KG1 (cell line): Measurements from ENCODE around the gene SLC27A4.

Experiments
- DNase-seq: peaks from one replicate; lab custom pipeline; 2025; lab: John Stamatoyannopoulos, UW

The SLC27A4 gene

DNA sequence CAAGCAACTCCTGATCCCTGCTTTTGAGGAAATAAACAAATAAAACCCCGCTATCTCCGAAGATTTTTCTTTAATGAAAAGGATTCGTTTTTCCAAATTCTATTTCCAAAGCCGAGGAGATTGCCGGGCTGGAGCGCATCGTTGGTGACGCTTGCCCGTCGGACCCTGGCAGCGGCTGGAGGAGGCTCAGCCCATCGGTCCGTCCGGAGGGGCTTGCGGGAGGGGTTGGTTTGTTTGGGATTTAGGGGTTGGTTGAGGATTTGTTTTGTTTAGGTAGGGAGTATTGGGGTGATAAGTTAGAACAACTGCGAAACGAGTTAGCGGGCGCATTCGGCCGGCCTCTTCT is 51.6 kb downstream of the SLC27A4 start:
- no peak for DNase-seq

DNA sequence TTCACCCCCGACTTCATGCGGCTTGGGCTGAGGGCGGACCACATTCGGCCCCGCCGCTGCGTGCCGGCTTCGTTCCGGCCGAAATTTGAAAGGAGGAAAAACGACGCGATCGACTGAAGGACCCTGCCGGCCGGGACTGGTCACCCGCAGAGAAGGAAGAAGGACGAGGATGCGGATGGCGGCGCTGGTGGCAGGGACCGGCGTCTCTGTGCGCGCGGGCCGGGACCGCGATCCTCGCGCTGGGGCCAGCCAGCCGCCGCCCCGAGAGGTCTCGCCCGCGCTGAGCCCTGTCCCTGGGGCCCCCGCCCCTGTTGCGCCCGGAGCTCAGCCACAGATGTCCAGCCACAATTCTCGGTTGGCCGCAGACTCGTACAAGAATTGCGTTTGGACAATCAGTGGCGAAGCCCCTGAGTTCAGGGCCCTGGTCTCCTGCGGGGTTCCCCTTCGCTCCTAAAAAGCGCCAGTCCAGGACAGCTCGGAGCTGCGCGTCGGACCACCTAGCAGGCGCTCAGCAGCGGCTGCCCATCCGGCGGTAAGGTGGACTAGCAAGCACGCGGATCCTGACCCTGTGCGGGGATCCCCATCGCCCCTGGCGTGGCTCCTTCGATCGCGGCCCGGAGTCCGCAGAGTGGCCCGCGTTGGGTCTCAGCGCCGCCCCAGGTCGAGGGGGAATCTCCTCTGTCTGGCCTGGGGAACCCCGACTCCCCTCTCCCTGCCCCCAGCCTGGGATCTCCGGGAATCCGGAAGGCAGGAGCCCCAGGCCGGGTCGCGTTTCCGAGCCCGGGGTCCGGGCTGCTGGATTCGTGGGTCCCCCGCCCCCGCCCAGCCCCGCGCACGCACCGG is 52.2 kb downstream of the SLC27A4 start:
- no peak for DNase-seq

DNA sequence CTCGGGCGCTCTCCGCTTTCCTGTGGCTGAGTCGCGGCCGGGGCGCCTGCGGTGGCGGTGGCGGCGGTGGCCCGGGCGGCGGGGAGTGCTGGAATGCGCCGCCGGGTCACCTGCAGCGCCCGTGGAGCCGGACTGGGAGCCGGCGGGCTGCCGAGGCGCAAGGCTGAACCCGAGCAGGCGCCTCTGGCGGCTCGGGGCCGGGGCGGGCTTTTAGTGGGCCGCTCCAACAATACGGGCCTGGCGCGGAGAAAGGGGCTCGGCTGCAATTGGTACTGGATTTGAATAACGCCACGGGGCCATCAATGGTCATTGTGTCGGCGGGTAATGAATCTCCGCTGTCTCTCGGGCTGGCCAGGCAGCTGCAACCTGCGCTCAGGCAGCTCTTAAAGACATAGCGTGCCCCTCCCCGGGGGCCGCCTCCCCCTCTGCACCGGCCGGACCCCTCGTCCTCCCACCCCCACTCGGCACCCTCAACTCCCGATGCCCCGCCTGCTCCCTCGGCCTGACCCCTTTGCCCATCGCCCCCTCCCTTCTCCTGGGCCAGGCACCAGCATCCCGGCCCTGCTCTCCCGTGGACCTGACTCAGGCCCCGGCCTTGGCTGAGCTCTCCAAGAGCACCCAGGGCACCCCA is 52.9 kb downstream of the SLC27A4 start:
- DNase-seq, result no peak

DNA sequence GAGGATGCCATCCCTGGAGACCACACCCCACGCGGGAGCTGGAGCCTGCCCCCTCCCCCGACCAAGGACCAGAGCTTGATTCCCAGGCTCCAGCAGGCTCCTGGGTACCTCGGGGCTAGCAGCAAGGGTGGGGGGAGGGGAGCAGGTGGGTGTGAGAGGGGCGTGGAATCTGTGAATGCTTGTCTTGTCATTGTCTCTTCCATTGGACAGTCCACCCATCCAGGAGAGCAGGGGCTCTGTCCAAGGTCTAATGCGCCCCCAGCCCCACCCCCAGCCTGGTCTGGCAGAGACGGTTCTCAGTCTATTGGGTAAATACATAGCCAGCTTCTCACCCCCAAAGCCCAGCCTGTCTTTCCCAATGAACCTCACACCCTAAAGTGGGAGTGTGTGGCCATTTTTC is 53.6 kb downstream of the SLC27A4 start:
- DNase-seq, result no peak

DNA sequence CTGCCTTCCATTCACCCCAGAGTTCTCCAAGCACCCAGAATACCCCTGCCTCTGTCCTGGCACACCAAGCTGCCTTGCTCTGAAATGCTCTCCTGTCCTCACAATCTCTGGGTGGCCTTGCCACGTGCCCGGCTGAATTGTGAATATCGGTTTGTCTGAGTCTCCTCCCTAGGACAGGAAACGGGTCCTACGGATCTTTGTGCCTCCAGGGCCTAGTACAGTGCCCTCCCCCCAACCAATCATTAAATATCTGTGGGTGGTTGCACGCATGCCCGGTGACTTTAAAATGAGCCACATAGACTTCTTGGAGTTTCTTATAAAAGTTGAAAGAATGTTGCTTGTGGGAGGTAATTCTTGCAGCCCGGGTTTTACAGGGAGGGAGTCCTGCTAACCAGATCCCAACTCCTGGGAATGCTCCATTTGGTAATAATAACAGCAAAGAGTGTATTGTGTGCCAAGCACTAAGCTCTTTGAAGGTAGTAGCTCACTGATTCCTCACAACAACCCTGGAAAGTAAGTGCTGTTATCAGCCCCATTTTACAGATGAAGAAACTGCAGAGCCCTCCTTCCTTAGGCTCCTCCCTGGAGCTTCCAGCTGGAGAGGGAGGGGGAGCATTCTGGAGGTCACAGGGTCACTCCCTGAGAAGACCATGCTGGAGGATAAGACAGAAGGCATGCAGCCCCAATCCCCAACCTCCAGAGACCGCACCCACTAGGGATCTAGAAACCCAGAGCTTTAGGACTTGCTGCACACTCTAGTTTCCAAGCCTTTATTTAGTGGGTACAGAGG is 54.2 kb downstream of the SLC27A4 start:
- no peak for DNase-seq

DNA sequence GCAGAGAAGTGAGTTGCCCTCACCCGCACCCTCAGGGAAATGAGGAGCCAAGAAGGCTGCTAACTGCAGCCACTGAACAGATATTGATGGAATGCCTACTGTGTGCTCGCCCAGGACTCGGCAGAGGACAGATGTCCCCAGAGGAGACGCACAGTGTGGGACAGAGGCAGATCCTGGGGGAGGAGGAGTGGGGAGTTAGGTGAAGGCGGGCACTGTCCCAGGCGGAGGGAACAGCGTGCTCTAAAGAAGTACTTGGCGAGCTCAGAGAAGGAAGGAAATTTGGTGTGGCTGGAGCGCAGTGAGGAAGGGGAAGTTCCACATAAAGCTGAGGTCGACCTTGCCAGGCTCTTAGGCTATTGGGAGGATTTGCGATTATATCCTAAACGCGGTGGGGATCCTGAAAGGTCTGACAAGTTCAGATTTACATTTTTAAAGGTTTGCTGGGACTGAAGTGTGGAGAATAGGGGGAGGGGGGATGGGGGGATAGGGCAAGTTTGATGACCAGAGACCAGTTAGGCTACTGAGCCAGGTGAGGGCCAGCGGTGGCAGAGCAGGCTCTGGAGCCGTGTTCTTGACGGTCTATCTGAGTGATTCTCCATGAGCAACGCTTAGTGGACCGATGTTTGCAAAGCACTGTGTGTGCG is 56.8 kb downstream of the SLC27A4 start:
- no peak for DNase-seq

DNA sequence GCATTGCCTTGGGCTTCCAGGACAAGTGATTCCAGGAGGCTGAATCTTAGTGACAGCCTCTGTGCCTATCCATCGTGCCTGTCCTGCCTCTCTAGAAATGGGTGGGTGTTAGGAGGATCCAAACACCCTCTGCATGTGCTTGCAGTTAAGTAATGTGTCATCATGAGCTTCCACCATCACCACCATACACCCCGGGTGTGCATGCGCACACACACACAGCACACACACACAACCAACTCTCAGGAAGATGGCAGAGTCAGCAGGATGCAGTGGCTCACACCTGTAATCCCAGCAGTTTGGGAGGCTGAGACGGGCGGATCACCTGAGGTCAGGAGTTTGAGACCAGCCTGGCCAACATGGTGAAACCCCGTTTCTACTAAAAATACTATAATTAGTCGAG is 57.5 kb downstream of the SLC27A4 start:
- DNase-seq, result no peak

DNA sequence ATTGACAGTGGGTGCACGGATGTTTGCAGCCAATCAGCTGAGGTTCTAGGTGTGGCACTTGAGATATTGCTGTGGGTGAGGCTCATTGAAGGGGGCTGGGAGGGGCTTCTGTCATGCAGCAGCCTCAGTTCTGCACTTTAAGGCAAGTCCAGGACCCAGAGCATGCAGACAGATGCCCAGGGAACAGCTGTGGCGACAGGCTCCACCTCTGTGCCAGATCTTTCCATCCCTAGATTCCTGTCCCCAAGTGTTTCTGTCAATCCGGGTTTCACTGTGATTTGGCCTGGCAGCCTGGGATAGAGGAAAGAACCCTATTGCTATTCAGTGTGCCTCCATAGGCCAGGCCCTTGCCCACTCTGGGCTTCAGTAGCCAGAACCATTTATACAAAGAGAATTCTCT is 59.5 kb downstream of the SLC27A4 start:
- no peak for DNase-seq

DNA sequence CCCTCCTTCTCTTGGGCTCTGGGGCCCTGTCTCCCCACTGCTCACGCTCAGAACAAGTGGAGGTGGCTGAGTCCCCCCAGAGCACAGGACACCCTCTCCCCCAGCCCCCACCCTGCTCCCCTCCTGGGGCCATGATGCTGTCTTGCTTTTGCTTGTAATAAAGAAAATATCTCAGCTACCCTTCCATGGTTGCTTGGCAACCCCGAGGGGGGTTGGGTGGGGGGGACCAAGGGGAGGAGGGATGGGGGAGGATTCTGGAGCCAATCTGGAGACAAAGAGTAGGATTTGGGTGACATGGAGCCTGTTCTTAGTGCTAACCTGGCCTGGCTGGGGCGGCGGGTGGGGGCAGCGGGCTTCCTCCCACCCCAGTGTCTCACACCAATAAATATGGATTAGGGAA is 64.2 kb downstream of the SLC27A4 start:
- DNase-seq, result no peak

DNA sequence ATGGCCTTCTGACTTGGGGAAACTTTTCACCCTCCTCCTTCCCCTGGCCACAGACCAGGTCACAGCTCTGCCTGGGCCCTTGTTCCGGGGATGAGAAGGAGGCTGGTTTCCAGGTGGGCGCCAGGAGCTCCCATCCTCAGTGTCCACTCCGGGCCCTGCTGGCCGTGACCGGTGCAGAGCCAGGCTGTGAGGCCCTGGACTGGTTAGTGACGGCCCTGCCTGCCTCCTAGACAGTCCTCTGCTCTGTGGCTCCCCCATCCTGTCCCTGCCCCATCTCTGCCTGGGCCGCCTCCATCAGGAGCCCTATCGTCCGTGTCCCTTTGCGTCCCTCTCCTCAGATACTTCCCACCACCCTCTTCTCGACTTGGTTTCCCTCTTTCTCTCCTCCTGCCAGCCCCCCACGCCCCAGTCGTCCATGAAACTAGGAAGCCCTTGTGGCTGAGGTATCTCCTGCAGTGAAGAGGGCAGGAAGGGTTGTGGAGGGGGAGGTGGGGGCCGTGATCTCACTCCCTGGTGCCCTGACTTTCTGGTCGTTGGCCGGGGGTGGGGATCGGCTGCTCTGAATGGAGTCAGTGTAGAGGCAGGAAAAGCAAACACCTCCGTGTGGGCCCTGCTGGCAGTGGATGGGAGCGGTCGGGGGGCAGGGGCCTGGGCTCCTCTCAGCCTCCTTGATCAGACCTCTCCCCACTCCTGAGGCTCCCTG is 64.9 kb downstream of the SLC27A4 start:
- no peak for DNase-seq

DNA sequence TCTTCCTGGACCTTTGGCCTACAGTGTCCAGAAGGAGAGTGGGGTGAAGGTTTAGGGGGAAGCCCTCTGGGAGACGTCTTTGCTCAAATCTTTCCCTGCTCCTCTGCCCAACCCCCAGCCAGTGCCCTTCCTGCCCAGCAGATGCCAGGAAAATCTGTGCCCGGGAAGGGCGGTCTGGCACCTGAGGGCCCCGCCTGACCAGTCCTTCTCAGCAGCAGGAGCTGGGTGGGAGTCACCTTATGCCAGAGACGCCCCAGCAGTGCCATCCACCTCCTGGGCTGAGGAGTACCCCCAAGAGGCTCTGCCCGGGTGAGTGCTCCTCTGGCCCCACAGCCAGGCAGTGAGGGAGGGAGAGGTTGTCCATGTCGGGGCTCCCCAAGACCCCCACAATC is 65.4 kb downstream of the SLC27A4 start:
- DNase-seq, result no peak

DNA sequence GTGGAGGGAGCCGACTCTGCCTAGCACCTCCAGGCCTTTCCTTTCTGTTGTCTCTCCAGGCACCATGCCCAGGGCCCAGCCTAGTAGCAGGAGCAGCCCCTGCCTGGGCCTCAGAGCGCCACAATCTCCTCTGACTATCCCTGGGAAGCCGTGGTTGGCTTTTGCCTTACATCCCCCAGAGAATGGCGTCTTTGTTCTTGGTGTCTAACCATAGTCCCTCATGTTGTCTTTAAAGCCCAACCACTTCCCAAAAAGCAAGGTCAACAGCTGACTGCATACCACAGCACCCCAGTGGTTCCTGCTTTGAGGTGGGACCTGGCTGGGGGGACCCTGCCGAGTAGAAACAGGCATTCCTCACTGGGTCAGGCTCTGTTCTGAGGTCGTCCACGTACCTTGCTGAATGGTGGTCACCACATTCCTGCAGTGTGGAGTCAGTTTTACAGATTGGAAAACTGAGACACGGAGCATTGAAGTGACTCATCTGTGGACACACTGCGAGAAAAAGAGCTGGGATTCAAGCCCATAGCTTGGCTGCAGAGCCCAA is 66.6 kb downstream of the SLC27A4 start:
- DNase-seq, result no peak

DNA sequence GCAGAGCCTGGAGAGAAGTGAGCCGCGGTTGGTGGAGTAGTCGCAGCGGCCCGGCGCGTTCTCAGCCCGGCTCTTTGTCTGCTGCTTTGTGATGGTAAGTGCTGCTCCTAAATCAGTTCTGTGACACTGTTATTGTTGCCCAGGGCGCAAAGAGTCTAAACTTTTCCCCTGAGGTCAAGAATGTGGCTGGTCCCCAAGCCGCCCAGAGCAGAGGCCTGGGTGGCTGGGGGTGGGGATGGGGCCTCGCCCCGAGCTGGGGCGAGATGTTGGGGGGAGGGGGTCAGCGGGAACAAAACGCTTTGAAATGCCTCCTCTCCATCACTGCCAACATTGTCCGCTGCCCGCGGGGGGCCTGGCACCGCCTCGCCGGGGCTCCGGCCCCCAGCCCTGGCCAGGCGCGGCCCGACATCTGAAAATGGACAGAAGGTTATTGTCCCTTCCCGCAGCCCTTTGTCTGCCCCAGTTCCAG is 68.7 kb downstream of the SLC27A4 start:
- DNase-seq, result no peak

DNA sequence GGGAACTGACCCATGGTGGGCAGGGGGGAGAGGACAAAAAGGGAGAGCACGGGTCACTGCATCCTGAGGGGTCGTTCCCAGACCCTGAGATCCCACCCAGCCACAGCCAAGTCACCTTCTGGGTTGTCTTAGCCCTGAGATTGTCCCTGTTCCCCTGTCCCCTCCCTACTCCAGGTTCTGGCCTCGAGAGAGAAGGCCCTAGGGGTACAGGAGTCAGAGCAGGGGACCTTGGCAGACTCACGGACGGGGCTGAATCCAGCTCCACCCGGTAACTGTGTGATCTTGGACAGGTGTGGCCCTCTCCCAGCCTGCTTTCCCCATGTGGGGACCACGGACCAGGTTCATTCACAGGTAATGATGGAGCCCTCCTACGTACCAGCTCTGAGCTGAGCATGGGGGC is 69.1 kb downstream of the SLC27A4 start:
- DNase-seq, result no peak

DNA sequence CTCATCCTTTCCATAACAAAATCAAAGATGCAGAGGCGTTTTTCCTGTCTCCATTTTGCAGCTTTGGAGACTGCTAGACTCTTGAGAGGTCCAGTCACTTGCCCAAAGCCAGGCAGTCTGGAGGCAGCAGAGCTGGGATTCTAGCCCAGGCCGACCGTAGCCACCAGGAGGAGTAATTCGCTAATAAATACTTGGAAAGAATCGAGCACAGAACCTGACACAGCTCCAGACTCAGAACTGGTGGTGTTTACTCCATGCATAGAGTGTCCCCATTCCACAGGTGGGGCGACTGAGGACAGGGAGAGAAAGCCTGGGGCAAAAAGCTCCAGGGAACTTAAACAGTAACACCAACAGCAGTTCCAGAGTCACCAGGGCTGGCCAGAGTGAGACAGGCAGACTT is 69.7 kb downstream of the SLC27A4 start:
- no peak for DNase-seq
